Upper lobe of left lung (tissue), 6 donors: ENCODE measurements around the gene BLOC1S5. TPM values are rescaled to one million over a fixed set of nuclear protein-coding genes. Genes with fewer than 3 reads are reported as not detected.

ENCODE experiments used
- ATAC-seq, 2 donors: fragments of 200-7000 bp; cut with Tn5 transposase; one replicate each; pipeline ENCODE4 v1.9.1; 2022; ENCODE audit warnings: mild to moderate bottlenecking in 2 of 2, moderate library complexity in 2 of 2; ENCODE audit not compliant: low FRiP score in 2 of 2
- DNase-seq, 2 donors: peaks; one replicate each; pipeline ENCODE4 v3.0.0-alpha.2; 2019 to 2020
- H3K27ac ChIP-seq, 4 donors: fragments of 200-600 bp; sonication (generic); one replicate each; pipeline ENCODE4 v1.5.1; 2016 to 2019
- H3K27me3 ChIP-seq, 4 donors: fragments of 200-600 bp; sonication (generic); one replicate each; pipeline ENCODE4 v1.5.1; 2017 to 2019
- H3K36me3 ChIP-seq, 4 donors: fragments of 200-600 bp; sonication (generic); one replicate each; pipeline ENCODE4 v1.5.1; 2016 to 2019
- H3K4me1 ChIP-seq, 4 donors: fragments of 200-600 bp; sonication (generic); one replicate each; pipeline ENCODE4 v1.5.1; 2018 to 2019
- H3K4me3 ChIP-seq, 4 donors: fragments of 200-600 bp; sonication (generic); one replicate each; pipeline ENCODE4 v1.5.1; 2017 to 2019; ENCODE audit warnings: mild to moderate bottlenecking in 2 of 4, moderate library complexity in 1 of 4
- H3K9me3 ChIP-seq, 4 donors: fragments of 200-600 bp; sonication (generic); one replicate each; pipeline ENCODE4 v1.5.1; 2018 to 2019
- EP300 ChIP-seq, 4 donors: sonication (generic); formaldehyde crosslinking; IDR thresholded peaks; one replicate each; pipeline ENCODE4 v1.5.1; 2017; ENCODE audit warnings: antibody characterized with exemption in 4 of 4, control low read depth in 2 of 4
- POLR2A ChIP-seq, 4 donors: fragments of 450-650 bp; IDR thresholded peaks; one replicate each; pipeline ENCODE4 v1.5.1; 2016 to 2017; ENCODE audit warnings: antibody characterized with exemption in 4 of 4, mild to moderate bottlenecking in 2 of 4
- POLR2AphosphoS5 ChIP-seq, 2 donors: sonication (generic); formaldehyde crosslinking; IDR thresholded peaks; one replicate each; pipeline ENCODE4 v1.5.1; 2017; ENCODE audit warnings: antibody characterized with exemption in 2 of 2
- WGBS, 2 donors: methylation state at CpG; one replicate each; pipeline ENCODE4 v1.1.5; 2017 to 2018; 5-methylcytosine and 5-hydroxymethylcytosine counted together
- total RNA-seq, 6 donors: library from RNA; depleted of rRNA in 4 of 6; stranded (reverse); fragments of >200 nt in 4 of 6; gene quantifications; one replicate each; pipeline versions ENCODE4 v1.1.0 to v1.2.1, GENCODE V29; 2016 to 2021
- TF ChIP-seq, protein P1 (sequence below), 6 experiments: fragments of 450-650 bp in 4 of 6; fragments of 200-600 bp in 2 of 6; sonication (generic) in 2 of 6; IDR thresholded peaks; one replicate each; pipeline ENCODE4 v1.5.1; 2016 to 2019; ENCODE audit warnings: antibody characterized with exemption in 6 of 6
- donor health status: DM: no; HTN: no; CAD: no; lungs with moderate emphysema.
- donor health status: DM: no; HTN: yes; CAD: no; lungs with severe emphysema.

Gene BLOC1S5
- total RNA-seq, 6 donors from 2014 or later, result 10.0 to 15.0 (median 11.9) TPM

DNA sequence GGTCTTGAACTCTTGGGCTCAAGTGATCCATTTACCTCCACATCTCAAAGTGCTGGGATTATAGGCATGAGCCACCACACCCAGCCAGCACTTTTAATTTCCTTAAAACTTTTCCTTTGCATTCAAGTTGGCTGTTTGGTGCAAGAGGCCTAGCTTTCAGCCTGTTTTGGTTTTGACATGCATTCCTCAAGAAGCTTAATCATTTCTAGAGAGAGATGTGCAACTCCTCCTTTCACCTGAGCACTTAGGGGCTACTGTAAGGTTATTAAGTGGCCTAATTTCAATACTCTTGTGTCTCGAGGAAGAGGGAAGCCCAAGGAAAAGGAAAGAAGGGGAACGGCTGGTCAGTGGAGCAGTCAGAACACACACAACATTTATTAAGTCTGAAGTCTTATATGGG, 13.8 kb upstream of the BLOC1S5 start:
- no peak for DNase-seq
- Histone ChIP-seq H3K9me3 (no peaks in the 10 kb centered on the region), H3K27ac (no peak overlapping the region), H3K27me3 (no peaks in the 10 kb centered on the region), H3K4me1 (peaks cover 0 to 15% (median 12%) of the 10 kb centered on the region in 4 donors), H3K4me3 (no peak overlapping the region), H3K36me3 (no peaks in the 10 kb centered on the region)
- TF ChIP-seq, protein P1, sequence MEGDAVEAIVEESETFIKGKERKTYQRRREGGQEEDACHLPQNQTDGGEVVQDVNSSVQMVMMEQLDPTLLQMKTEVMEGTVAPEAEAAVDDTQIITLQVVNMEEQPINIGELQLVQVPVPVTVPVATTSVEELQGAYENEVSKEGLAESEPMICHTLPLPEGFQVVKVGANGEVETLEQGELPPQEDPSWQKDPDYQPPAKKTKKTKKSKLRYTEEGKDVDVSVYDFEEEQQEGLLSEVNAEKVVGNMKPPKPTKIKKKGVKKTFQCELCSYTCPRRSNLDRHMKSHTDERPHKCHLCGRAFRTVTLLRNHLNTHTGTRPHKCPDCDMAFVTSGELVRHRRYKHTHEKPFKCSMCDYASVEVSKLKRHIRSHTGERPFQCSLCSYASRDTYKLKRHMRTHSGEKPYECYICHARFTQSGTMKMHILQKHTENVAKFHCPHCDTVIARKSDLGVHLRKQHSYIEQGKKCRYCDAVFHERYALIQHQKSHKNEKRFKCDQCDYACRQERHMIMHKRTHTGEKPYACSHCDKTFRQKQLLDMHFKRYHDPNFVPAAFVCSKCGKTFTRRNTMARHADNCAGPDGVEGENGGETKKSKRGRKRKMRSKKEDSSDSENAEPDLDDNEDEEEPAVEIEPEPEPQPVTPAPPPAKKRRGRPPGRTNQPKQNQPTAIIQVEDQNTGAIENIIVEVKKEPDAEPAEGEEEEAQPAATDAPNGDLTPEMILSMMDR (IDR thresholded peaks at IDR 0.05), result no peak
- TF ChIP-seq POLR2A (IDR thresholded peaks at IDR 0.05), result no peak
- no peak for TF ChIP-seq EP300 (IDR thresholded peaks at IDR 0.05)
- no peak for TF ChIP-seq POLR2AphosphoS5 (IDR thresholded peaks at IDR 0.05)
- no peak for ATAC-seq
- WGBS, 2 donors, result 60 to 69% methylated on average over 2 of the region's 2 CpGs

DNA sequence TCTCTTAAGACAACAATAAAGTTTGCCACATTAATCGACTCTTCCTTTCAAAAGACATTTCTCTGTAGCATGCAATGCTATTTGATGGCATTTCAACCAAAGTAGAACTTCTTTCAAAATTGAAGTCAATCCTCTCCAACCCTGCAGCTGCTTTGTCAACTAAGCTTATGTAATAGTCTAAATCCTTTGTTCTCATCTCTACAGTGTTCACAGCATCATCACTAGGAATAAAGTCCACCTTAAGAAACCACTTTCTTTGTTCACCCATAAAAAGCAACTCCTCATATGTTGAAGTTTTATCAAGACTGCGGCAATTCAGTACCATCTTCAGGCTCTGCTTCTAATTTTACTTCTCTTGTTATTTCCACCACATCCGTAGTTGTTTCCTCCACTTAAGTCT, 11.5 kb upstream of the BLOC1S5 start:
- WGBS, 2 donors, result 65 to 70% methylated on average over 3 of the region's 3 CpGs
- no peaks in the 10 kb centered on the region for H3K36me3 ChIP-seq
- H3K4me3 ChIP-seq, result no peak overlapping the region
- ATAC-seq, result no peak
- no peak for DNase-seq
- H3K27ac ChIP-seq, result no peak overlapping the region
- no peaks in the 10 kb centered on the region for H3K9me3 ChIP-seq
- peaks cover 0 to 6% (median 4%) of the 10 kb centered on the region in 4 donors for H3K4me1 ChIP-seq
- TF ChIP-seq EP300 (IDR thresholded peaks at IDR 0.05), result no peak
- TF ChIP-seq, protein P1 (IDR thresholded peaks at IDR 0.05), result no peak
- TF ChIP-seq POLR2AphosphoS5 (IDR thresholded peaks at IDR 0.05), result no peak
- no peak for TF ChIP-seq POLR2A (IDR thresholded peaks at IDR 0.05)
- H3K27me3 ChIP-seq, result no peaks in the 10 kb centered on the region

DNA sequence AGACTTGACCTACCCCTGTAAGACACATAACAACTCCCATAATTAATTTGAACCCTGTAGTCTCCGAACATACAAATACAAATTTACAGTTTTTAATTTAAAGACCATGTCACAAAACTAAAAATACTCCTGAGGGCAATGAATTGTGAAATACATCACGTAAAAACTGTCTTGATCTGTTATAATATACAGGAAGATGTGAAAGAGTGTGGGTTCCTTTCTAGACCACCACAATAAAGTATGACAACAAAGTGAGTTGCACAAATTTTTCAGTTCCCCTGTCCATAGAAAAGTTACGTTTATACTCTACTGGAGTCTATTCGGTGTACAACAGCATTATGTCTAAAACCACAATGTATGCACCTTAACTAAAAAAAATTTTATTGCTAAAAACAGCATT, 11.0 kb upstream of the BLOC1S5 start:
- Histone ChIP-seq H3K27ac (no peak overlapping the region), H3K4me1 (peaks cover 0 to under 1% (median 0%) of the 10 kb centered on the region in 4 donors), H3K4me3 (no peak overlapping the region), H3K36me3 (no peaks in the 10 kb centered on the region), H3K9me3 (no peaks in the 10 kb centered on the region), H3K27me3 (no peaks in the 10 kb centered on the region)
- TF ChIP-seq POLR2AphosphoS5 (IDR thresholded peaks at IDR 0.05) (no peak), EP300 (IDR thresholded peaks at IDR 0.05) (no peak), POLR2A (IDR thresholded peaks at IDR 0.05) (no peak)
- TF ChIP-seq, protein P1 (IDR thresholded peaks at IDR 0.05), result no peak
- DNase-seq (no peak), ATAC-seq (no peak)
- 72 to 78% methylated on average over 4 of the region's 4 CpGs for WGBS, 2 donors

DNA sequence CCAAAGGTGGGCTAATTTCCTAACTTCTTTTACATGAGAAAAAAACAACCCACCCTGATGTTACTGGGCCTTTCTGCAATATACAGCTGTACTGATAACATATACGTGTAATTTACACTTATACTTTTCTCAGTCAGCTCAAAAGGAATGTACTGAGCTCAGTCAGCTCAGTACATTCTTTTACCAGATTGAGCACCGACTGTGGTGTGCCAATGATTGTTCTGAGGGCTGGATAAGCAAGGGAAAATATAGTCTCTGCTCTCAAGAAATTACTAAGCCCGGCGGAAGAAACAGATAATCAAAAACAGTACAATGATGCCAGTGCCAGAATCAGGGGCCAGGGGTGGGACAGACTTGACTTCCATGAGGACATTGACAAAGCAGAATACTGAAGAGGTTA, 10.0 kb upstream of the BLOC1S5 start:
- DNase-seq (no peak), ATAC-seq (no peak)
- no peak overlapping the region for H3K4me3 ChIP-seq
- no peaks in the 10 kb centered on the region for H3K36me3 ChIP-seq
- no peaks in the 10 kb centered on the region for H3K4me1 ChIP-seq
- no peak for TF ChIP-seq POLR2A (IDR thresholded peaks at IDR 0.05)
- TF ChIP-seq EP300 (IDR thresholded peaks at IDR 0.05), result no peak
- TF ChIP-seq, protein P1 (IDR thresholded peaks at IDR 0.05), result no peak
- no peak for TF ChIP-seq POLR2AphosphoS5 (IDR thresholded peaks at IDR 0.05)
- WGBS, 2 donors, result 76 to 88% methylated on average over 4 of the region's 4 CpGs
- H3K27ac ChIP-seq, result no peak overlapping the region
- H3K9me3 ChIP-seq, result no peaks in the 10 kb centered on the region
- H3K27me3 ChIP-seq, result no peaks in the 10 kb centered on the region

DNA sequence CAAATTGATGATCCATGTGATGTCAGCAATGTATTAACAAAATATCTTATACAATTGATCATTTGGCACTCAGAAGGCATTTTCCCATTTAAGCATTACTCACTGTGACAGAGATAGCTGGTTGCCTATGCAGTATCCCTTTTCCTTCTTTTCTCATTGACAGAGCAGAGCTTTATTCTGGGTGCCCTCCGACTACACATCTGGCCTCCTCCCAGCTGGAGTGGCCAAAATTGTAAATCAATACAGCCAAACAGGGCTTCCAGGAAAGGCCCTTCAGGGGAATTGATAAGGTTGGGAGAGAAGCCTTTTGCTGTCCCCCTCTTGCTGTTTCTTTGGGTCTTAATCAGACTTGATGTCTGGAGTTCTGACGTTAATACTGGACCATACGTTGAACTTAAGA, 9.6 kb upstream of the BLOC1S5 start:
- Histone ChIP-seq H3K27ac (no peak overlapping the region), H3K36me3 (no peaks in the 10 kb centered on the region), H3K27me3 (no peaks in the 10 kb centered on the region), H3K4me1 (no peaks in the 10 kb centered on the region), H3K4me3 (no peak overlapping the region), H3K9me3 (no peaks in the 10 kb centered on the region)
- WGBS, 2 donors, result 82 to 96% methylated on average over 3 of the region's 3 CpGs
- no peak for TF ChIP-seq POLR2AphosphoS5 (IDR thresholded peaks at IDR 0.05)
- DNase-seq (no peak), ATAC-seq (no peak)
